ENCODE data around the gene PANK4.
"Not testable (repeated sequence)": the region's sequence is repeated elsewhere in the genome, so short reads cannot be mapped to it uniquely, and the experiment has no call there.

PANK4 gene

GRCh38 chr1:2525920-2526823 lies at the start of gene PANK4:
Gene PANK4 (minus strand): TSS chr1:2526596. CDS start chr1:2526587, 9 bp downstream.
- DNase-seq (ENCODE audit: low spot score): peak; percentile 92

DNA sequence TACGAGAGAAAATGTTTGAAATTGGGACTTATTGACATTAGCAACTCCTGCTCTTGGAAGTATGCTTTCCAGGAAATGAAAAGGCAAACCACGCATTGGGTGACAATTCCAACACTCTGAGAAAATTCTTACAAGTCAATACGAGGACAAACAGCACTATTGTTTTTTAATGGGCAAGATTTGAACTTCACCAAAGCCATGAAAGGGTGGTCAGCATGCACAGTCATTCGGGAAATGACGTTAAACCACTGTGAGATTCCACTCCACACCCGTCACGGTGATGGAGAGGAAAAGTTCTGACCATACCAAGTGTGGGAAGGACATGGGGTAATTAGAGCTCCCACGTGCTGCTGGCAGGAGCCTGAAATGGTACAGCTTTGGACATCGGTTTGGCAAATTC lies 48.0 kb upstream of the PANK4 start:
- DNase-seq (ENCODE audit: low spot score): no peak

DNA sequence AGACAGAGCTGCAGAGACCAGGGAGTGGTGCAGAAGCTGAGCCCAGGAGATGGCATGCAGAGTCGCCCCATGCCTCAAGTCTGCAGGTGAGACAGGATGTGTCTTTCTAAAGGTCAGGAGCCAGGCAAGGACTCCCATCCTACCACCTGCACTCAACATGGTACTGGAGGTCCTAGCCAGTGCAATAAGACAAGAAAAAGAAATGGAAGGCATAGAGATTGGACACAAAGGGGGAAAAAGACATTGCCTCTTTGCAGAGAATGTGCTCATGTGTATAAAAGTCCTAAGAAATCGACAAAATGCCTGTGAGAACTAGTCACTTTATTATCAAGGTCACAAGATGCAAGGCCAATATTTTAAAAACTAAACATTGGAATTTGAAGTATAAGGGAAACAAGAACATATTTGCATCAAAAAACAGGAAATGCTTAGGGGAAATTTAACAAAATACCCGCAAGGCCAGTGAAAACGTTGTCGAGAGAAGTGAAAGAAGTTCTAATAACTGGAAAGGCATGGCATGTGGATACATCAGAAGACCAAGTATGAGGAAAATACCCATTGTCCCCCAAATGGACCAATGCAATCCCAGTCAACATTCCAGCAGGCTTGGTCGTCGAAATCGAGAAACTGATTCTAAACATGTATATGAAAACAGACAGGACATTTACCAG lies 47.0 kb upstream of the PANK4 start:
- no peak for DNase-seq (ENCODE audit: low spot score)

DNA sequence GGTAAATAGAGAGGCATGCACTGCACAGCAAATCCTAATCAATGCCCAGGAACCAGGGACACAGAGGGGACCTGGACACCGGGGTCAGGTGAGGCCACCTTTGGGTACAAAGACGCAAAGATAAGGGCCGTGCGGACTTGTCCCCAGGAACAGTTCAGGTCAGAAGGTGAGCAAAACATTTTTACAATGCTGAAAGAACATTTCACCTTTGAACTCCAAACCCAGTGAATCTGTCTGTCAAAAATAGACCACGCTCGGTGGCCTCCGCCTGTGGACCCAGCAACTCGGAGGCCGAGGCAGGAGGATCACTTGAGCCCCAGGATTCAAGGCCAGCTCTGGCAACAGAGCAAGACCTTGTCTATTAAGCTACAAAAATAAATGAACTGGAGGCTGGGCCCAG lies 45.0 kb upstream of the PANK4 start:
- no peak for DNase-seq (ENCODE audit: low spot score)

GRCh38 chr1:2570332-2570731 lies 43.9 kb upstream of the PANK4 start:
- DNase-seq (ENCODE audit: low spot score): no peak

DNA sequence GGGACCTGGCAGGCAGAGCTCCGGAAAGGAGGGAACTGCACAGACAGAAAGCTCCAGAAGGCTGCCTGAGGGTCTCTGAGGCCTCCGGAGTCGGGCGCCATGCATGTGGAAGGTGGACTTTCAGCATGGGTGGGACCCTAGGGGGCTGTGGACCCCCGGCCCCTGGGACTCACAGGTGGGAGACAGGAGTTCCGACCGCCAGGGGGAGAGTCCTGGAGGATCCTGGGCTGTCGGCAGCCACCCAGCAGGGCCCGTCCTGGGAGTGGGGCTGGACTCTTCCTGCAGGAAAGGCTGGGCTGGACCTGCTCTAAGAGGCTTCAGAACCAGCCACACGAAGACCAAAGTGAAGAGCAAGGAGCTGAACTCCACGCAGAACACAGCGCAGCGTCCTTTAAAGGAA lies 43.3 kb upstream of the PANK4 start:
- not testable (repeated sequence) for DNase-seq (ENCODE audit: low spot score)

GRCh38 chr1:2569060-2569459 lies 42.7 kb upstream of the PANK4 start:
- no peak for DNase-seq (ENCODE audit: low spot score)

DNA sequence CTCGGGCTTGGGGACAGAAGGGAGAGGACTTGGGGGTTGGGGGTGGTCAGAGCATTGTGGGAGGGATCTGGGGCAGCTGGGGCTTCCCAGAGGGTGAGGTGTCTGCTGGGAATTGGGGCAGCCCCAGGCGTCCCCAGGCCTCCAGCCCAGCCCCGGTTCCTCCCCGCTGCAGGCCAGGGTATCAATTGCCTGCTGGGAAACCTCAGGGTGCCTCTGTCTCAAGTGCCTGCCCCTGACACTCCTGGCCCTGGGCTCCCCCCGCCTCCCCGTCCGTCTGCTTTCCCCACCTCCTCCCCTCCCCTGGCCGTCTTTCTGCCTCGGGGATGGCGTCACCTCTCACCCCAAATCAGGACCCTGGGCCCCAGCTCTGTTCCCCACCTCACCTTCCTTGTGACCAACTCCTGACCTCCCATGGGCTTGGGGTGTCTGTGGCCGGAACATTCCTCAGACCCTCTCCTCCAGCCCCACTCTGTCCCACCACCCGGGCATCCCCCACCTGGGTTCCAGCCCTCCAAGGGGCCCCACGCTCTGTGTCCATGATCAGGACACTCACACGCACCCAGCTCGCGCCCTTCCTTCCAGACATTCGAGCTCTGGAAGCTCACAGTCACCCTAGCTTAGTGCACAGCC lies 41.9 kb upstream of the PANK4 start:
- DNase-seq (ENCODE audit: low spot score): not testable (repeated sequence)

GRCh38 chr1:2567083-2567679 lies 40.8 kb upstream of the PANK4 start:
- no peak for DNase-seq (ENCODE audit: low spot score)

DNA sequence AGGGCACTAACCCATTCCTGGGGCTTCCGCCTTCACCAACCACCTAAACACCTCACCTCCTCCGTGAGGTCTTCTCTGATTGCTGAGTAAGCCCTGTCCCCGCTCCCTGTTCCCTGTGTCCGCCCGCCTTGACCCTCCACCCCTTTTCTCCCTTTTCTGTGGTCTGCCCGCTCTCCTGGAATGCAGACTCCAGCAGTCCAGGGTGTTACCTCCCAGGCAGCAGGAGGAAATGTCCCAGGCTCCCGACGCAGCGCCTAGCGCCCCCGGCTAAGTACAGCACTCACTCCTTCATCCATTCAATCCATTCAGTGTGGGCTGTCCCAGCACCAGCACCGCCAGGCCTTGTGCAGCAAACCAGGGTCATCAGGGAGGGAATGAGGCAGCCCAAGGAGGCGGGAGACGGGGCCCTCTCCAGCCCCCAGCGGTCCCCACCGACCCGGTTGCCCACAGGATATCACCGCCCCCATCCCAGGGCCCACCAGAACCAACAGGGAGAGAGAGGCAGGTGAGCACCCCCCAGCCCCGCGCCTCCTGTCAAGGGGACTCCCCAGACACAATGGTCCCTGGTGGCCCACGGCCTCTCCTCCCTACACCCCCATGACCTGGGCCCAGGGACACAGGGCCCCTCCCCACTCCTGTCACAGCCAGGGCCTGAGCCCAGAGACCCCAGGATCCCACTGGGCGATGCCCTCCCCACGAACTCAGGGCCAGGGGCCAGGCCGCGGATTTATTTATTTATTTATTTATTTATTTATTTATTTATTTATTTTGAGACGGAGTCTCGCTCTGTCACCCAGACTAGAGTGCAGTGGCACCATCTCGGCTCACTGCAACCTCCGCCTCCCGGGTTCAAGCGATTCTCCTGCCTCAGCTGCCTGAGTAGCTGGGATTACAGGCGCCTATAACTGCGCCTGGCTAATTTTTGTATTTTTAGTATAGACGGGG lies 40.0 kb upstream of the PANK4 start:
- no peak for DNase-seq (ENCODE audit: low spot score)

DNA sequence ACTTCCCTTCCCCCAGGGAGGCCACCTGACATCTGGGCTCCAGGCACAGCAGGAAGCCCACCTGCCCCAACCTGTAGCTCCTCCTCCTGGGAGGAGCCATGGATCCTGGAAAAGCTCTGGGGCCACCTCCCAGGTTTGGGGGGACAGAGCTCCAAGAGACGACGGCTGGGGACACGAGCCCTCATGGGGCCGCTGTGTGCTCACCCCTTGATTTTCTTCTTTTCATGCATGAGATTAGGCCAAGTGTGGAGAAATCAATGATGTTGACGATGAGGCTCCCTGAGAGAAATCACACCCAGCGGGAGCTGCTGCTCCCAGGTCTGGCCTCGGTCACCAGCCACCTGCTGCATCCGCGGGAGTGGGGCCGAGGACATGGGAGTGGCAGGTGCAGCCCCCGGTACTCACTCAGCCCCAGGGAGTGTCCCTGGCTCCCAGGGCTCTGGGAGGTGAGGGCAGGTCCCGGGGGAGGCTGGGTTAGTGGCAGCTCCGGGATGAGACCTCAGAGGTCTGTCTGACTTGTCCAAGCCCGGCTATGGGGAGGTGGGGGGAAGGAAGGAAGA lies 38.5 kb upstream of the PANK4 start:
- no peak for DNase-seq (ENCODE audit: low spot score)

DNA sequence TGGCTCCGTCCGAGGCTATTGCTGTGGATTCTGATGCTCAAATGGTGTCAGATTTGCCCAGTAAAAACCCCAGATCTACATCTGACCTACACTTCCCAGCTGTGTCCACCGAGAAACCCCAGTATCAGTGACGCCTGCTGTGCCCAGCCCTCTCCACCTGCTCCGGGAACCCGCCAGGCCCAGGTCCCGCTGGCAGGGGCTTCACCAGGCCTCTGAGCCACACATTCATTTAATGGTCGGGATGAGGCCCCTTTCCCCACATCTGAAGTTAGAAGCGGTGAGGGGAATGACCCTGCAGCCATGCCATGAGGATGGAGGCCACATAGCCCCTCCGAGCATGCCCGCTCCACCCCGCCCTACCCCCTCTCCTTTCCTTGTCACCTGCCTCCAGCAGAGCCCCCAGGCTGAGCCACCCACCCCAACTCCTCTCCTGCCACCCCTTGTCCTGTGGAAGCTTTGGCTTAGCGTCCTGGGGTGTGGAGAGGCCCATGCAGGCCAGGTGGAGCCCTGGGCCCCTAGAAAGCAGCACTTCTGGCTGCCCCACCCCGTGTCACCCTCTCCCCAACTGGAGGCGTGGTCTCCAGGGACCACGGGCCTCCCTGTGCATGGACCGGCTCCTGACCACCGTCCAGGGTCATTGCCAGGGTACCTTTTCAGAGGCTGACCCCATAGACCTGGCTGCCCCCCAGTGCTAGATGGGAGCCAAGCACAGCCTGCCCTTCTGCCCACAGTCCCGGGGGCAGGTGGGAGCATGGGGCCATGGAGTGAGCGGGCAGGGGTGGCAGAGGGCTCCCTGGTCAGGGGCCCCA lies 37.8 kb upstream of the PANK4 start:
- no peak for DNase-seq (ENCODE audit: low spot score)

GRCh38 chr1:2563205-2563604 lies 36.8 kb upstream of the PANK4 start:
- no peak for DNase-seq (ENCODE audit: low spot score)

GRCh38 chr1:2561898-2562895 lies 35.8 kb upstream of the PANK4 start:
- no peak for DNase-seq (ENCODE audit: low spot score)

DNA sequence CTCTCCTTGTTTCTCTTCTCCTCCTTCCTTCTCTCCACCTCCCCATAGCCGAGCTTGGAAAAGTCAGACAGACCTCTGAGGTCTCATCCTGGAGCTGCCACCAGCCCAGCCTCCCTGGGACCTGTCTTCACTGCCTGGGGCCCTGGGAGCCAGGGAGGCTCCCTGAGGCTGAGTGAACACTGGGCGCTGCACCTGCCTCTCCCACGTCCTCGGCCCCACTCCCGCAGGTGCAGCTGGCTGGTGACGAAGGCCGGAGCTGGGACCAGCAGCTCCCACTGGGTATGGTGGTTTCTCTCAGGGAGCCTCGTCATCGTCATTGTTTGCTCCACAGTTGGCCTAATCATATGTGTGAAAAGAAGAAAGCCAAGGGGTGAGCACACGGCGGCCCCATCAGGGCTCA lies 35.0 kb upstream of the PANK4 start:
- no peak for DNase-seq (ENCODE audit: low spot score)

DNA sequence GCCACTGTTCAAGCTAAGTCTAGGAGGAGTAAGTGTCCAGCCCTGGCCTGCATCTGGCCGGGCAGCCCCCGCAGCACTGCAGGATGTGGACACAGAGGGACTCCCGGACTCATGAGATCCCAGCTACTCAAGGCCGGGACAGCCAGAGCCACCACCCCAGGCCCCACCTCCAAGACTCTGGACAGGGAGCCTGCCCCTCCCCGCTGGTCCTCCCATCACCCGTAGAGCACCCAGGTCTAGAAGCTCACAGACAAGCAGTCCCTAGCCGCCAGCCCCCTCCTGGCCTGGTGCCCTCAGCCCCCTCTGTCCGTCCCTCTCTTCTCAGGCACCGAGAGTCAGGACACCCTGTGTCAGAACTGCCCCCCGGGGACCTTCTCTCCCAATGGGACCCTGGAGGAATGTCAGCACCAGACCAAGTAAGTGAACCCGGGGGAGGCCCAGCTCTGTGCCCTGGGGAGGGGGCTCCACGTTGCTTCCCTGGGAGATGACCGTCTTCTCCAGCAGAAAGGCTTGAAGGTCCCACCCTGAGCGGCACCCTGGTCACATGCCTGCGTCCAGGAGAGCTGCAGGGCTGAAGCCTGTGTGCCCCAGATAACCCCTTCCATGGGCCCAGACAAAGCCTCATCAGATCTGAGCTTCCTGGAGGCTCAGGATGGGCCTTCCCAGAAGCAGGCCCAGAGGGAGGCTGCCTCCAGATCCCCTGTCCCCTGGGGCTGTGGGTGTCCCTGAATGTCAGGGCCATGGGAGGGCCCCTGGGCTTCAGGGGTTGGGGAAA lies 34.1 kb upstream of the PANK4 start:
- no peak for DNase-seq (ENCODE audit: low spot score)

DNA sequence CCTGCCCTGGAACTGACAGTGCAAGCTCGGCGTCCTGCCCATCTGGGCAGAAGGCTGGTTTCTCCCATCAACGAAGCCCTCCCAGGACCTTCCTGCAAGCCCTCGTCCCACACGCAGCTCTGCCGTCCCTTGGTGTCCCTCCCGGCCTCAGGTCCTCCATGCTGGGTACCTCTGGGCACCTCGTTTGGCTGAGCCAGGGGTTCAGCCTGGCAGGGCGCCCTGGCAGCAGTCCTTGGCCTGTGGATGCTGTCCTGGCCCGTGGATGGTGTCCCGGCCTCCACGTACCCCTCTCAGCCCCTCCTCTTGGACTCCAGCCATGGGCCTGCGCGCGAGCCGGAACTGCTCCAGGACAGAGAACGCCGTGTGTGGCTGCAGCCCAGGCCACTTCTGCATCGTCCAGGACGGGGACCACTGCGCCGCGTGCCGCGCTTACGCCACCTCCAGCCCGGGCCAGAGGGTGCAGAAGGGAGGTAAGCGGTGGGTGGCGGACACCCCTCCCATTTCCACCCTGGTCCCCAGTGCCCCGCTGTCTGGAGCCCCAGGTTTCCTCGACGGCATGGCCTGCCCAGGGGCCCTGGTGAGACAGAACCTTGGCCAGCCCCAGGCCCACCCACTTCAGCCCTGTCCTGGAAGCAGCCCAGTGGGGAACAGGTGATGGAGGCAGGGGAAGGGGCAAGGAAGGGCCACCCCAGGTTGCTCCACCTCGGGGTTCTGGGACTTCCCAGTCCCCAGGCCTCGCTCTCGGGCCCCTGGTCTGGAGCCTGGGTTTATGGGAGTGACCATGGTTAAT lies 33.3 kb upstream of the PANK4 start:
- no peak for DNase-seq (ENCODE audit: low spot score)
